Endothelial cell of umbilical vein (primary cell): ENCODE results near the gene NR6A1. TPM values are rescaled to one million over a fixed set of nuclear protein-coding genes. Genes with fewer than 3 reads are reported as not detected.

ENCODE experiments used
- BruUV-seq: library from RNA; stranded (reverse); fragments of 400-500 nt; replicated peaks from 2 replicates; lab custom pipeline; 2021; lab: Mats Ljungman, UMichigan
- CTCF ChIA-PET: fragments of 300-600, 350-600 bp; sonication (Branson Sonifier 250); formaldehyde crosslinking; loops from one replicate; lab custom pipeline; 2021; ENCODE audit warnings: antibody characterized with exemption, inconsistent platforms; lab: Charles Lee
- POLR2A ChIA-PET: fragments of 300-600, 350-600 bp; sonication (Branson Sonifier 250); formaldehyde crosslinking; loops from one replicate; lab custom pipeline; 2021; ENCODE audit warnings: antibody characterized with exemption, inconsistent platforms; lab: Charles Lee
- DNase-seq: peaks from one replicate; pipeline ENCODE4 v3.0.0-alpha.2; 2011; ENCODE audit warnings: low read depth, low spot score
- FAIRE-seq: peaks from 2 replicates; lab custom pipeline; 2011; peaks lifted over from hg19 to GRCh38; lab: Jason Lieb, UNC
- H2AFZ ChIP-seq: 2 replicates; pipeline ENCODE4 v1.6.0; 2012; ENCODE audit warnings: low read depth, low read length, control low read depth, inconsistent platforms
- H3K27ac ChIP-seq: 2 replicates; pipeline ENCODE4 v1.5.1; 2011; ENCODE audit warnings: low read depth, mild to moderate bottlenecking, control low read depth, low read length, moderate library complexity; ENCODE audit not compliant: insufficient read depth
- H3K27me3 ChIP-seq, 2 experiments: 2 replicates each; pipeline versions ENCODE4 v1.6.0 to v1.6.1; 2011; ENCODE audit warnings: low read length in 2 of 2, mixed read lengths in 1 of 2; ENCODE audit not compliant: control insufficient read depth in 2 of 2, insufficient read depth in 2 of 2
- H3K36me3 ChIP-seq, 2 experiments: 2 replicates in 1 of 2; 3 replicates in 1 of 2; pipeline ENCODE4 v1.5.1; 2011; ENCODE audit warnings: low read length in 2 of 2, mild to moderate bottlenecking in 1 of 2, moderate library complexity in 1 of 2; ENCODE audit not compliant: control insufficient read depth in 2 of 2, insufficient read depth in 2 of 2; ENCODE audit errors: extremely low read depth in 1 of 2
- H3K4me1 ChIP-seq: 3 replicates; pipeline ENCODE4 v1.5.1; 2011; ENCODE audit warnings: mild to moderate bottlenecking, low read length; ENCODE audit not compliant: control insufficient read depth, insufficient read depth; ENCODE audit errors: extremely low read depth
- H3K4me2 ChIP-seq: 2 replicates; pipeline ENCODE4 v1.6.1; 2011; ENCODE audit warnings: low read length, control low read depth, mixed read lengths; ENCODE audit not compliant: insufficient read depth
- H3K4me3 ChIP-seq, 3 experiments: fragments of 200-600 bp in 1 of 3; sonication (generic), shearing (Covaris generic) in 1 of 3; replicated peaks in 1 of 3; 2 replicates each; pipeline ENCODE4 v1.5.1; 2011 to 2016; ENCODE audit warnings: control low read depth in 3 of 3, low read length in 3 of 3, mild to moderate bottlenecking in 2 of 3, inconsistent platforms in 1 of 3, low read depth in 1 of 3, moderate library complexity in 1 of 3; ENCODE audit not compliant: insufficient read depth in 1 of 3
- H3K79me2 ChIP-seq: 2 replicates; pipeline ENCODE4 v1.6.0; 2012; ENCODE audit warnings: low read length, inconsistent platforms; ENCODE audit not compliant: control insufficient read depth, insufficient read depth
- H3K9ac ChIP-seq: replicated peaks from 2 replicates; pipeline ENCODE3; 2011; ENCODE audit warnings: low read length, control low read depth; ENCODE audit not compliant: insufficient read depth; ENCODE audit errors: extremely low read depth
- H3K9me1 ChIP-seq: replicated peaks from 3 replicates; pipeline ENCODE4 v1.6.0; 2011; ENCODE audit warnings: mild to moderate bottlenecking, low read length; ENCODE audit not compliant: control insufficient read depth, insufficient read depth; ENCODE audit errors: extremely low read depth
- H3K9me3 ChIP-seq: replicated peaks from 2 replicates; pipeline ENCODE4 v1.5.1; 2012; ENCODE audit warnings: low read length, inconsistent platforms; ENCODE audit not compliant: control insufficient read depth, insufficient read depth
- H4K20me1 ChIP-seq: replicated peaks from 2 replicates; pipeline ENCODE3; 2011; ENCODE audit warnings: mild to moderate bottlenecking, low read length; ENCODE audit not compliant: control insufficient read depth, insufficient read depth; ENCODE audit errors: extremely low read depth
- CTCF ChIP-seq, 2 donors: IDR thresholded peaks; 1 replicate in 1 of 2; 2 replicates in 1 of 2; pipeline ENCODE4 v1.5.1; 2011; ENCODE audit warnings: low read length in 2 of 2, mild to moderate bottlenecking in 2 of 2, moderate library complexity in 2 of 2, control low read depth in 1 of 2, inconsistent platforms in 1 of 2, low read depth in 1 of 2; ENCODE audit not compliant: insufficient read depth in 1 of 2; ENCODE audit errors: extremely low read depth in 1 of 2
- EZH2 ChIP-seq: IDR thresholded peaks from 2 replicates; pipeline ENCODE4 v1.6.1; 2012; ENCODE audit warnings: borderline replicate concordance, low read depth, mild to moderate bottlenecking, moderate library complexity, low read length, inconsistent platforms; ENCODE audit not compliant: severe bottlenecking
- FOS ChIP-seq: IDR thresholded peaks from 2 replicates; pipeline ENCODE4 v1.6.1; 2011; ENCODE audit warnings: mild to moderate bottlenecking, low read length, moderate library complexity, borderline replicate concordance; ENCODE audit not compliant: insufficient read depth
- GATA2 ChIP-seq: IDR thresholded peaks from 2 replicates; pipeline ENCODE4 v1.7.0; 2011; ENCODE audit warnings: low read depth, mild to moderate bottlenecking, moderate library complexity, mixed read lengths, low read length; ENCODE audit not compliant: insufficient read length, insufficient read depth
- JUN ChIP-seq: IDR thresholded peaks from 2 replicates; pipeline ENCODE4 v1.6.1; 2011; ENCODE audit warnings: borderline replicate concordance, low read depth; ENCODE audit not compliant: insufficient read length, insufficient read depth
- MYC ChIP-seq: IDR thresholded peaks from one replicate; pipeline ENCODE4 v1.6.1; 2011; ENCODE audit warnings: mild to moderate bottlenecking, low read depth, low read length
- POLR2A ChIP-seq: IDR thresholded peaks from 2 replicates; pipeline ENCODE4 v1.6.1; 2012; ENCODE audit warnings: low read depth, mild to moderate bottlenecking, control low read depth, low read length
- POLR2AphosphoS5 ChIP-seq: IDR thresholded peaks from 2 replicates; pipeline ENCODE4 v1.6.1; 2012; ENCODE audit warnings: low read depth, mild to moderate bottlenecking, control low read depth, low read length, moderate library complexity; ENCODE audit not compliant: insufficient read depth
- dilution Hi-C: fragments of 300-500 bp; cut with MboI; formaldehyde crosslinking; loops from one replicate; pipeline ENCODE4 v1.15.0; 2019; ENCODE audit warnings: low sequenced_read_pairs; ENCODE audit not compliant: extremely low pct_ligation_motif_present
- intact Hi-C: fragments of 100-400 bp; cut with micrococcal nuclease; formaldehyde crosslinking; loops from one replicate; pipeline ENCODE4 v1.10.0; 2022
- polyA plus RNA-seq, 4 experiments: library from polyadenylated mRNA; depleted of rRNA in 3 of 4; stranded (reverse) in 3 of 4; unstranded in 1 of 4; fragments of >200 nt; gene quantifications; 2 replicates each; pipeline versions ENCODE4 v1.2.1 to v1.2.3, GENCODE V29; 2011 to 2012; ENCODE audit warnings: missing spikeins in 1 of 4
- total RNA-seq: library from RNA; stranded (reverse); gene quantifications from 2 replicates; pipeline ENCODE4 v1.2.3, GENCODE V29; 2021
- TF ChIP-seq, protein P1 (sequence below): IDR thresholded peaks from 2 replicates; pipeline ENCODE4 v1.6.1; 2011; ENCODE audit not compliant: insufficient read depth, insufficient read length

The NR6A1 gene
- total and polyA plus RNA-seq, 2 donors (not counting 3 experiments of a cell fraction or from before 2014, with no cell fraction given): 0.17 to 1.2 TPM

- no peak for FAIRE-seq
- H3K27ac ChIP-seq: no peak overlapping the region
- BruUV-seq: no TSS peak
- peaks cover 2% of the 10 kb centered on the region for H4K20me1 ChIP-seq
- no peak overlapping the region for H2AFZ ChIP-seq
- H3K4me2 ChIP-seq: no peak overlapping the region
- CTCF ChIA-PET: interaction anchor here (1.5 to 2.5 kb wide), 3 partner anchors 15 to 59 kb away, joined by 3 to 12 read pairs (median 7); no protein-coding TSS in a partner anchor
- no peaks in the 10 kb centered on the region for H3K27me3 ChIP-seq
- peaks cover 43% of the 10 kb centered on the region for H3K79me2 ChIP-seq
- H3K9ac ChIP-seq: no peak overlapping the region
- no peak overlapping the region for H3K4me3 ChIP-seq
- no peak for TF ChIP-seq GATA2
- no peak for TF ChIP-seq CTCF (IDR thresholded peaks at IDR 0.05; ENCODE audit: extremely low read depth in 1 of 2, insufficient read depth in 1 of 2, low read depth in 1 of 2, low read length in 2 of 2)
- TF ChIP-seq, protein P1, sequence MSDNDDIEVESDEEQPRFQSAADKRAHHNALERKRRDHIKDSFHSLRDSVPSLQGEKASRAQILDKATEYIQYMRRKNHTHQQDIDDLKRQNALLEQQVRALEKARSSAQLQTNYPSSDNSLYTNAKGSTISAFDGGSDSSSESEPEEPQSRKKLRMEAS: no peak
- TF ChIP-seq JUN: no peak
- TF ChIP-seq POLR2AphosphoS5: no peak
- no peak for TF ChIP-seq POLR2A
- TF ChIP-seq FOS: no peak
- TF ChIP-seq MYC: no peak
- no peak for TF ChIP-seq EZH2
- dilution Hi-C loops: no loop called here
- no peaks in the 10 kb centered on the region for H3K9me1 ChIP-seq
- H3K36me3 ChIP-seq: peaks cover 0 to 5% of the 10 kb centered on the region in 2 experiments
- POLR2A ChIA-PET: interaction anchor here (1.5 kb wide), 1 partner anchor 17 kb away, joined by 3 read pairs; no protein-coding TSS in a partner anchor
- peaks cover 16% of the 10 kb centered on the region for H3K4me1 ChIP-seq
- intact Hi-C loops: no loop called here
- DNase-seq: no peak
- H3K9me3 ChIP-seq: no peaks in the 10 kb centered on the region
Observed at GRCh38 chr9:124675261-124676158, 95.6 kb downstream of the NR6A1 start.
